Stimulated activated CD8-positive, alpha-beta memory T cell treated with anti-CD3 and anti-CD28 coated beads, Interleukin-15, amount 100 ng/mL, for 24 hours (primary cell): Measurements from ENCODE around the gene CFAP70.

ENCODE experiments used
- DNase-seq: peaks from one replicate; pipeline ENCODE4 v3.0.0-alpha.2; 2020; ENCODE audit warnings: low read depth

The CFAP70 gene

GRCh38 chr10:73215749-73216148 lies 142.9 kb downstream of the CFAP70 start:
- DNase-seq = no peak

DNA sequence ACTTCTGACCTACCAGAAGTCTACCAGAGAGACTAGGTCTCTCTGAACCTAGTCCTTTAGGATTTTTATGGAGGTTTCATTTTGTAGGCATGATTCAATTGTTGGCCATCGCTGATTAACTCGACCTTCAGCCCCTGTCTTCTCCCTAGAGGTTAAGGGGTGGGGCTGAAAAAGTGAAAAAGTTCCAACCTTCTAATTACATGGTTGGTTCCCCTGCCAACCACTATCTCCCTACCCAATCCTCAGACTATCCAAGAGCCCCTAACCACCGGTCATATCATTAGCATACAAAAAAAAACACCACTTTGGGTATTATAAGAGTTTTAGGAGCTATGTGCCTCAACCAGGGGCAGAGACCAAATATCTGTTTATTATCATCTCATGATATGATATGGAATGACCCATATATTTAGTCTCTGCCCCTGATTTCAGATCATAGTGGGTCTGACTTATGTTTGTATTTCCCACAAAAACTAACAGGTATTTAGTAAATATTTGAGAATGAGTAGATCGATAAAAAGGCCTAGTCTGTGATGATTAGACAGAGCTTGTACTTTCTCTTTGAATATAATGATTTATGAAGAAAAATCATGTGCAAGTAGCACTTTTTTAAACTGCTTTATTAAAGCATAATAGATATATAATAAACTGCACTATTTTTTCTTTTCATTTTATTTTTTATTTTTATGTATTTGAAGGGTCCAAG lies 147.4 kb downstream of the CFAP70 start:
- no peak for DNase-seq

GRCh38 chr10:73210395-73211105 lies 148.1 kb downstream of the CFAP70 start:
- no peak for DNase-seq

GRCh38 chr10:73209705-73210104 lies 149.0 kb downstream of the CFAP70 start:
- no peak for DNase-seq

GRCh38 chr10:73207883-73208282 lies 150.8 kb downstream of the CFAP70 start:
- no peak for DNase-seq

DNA sequence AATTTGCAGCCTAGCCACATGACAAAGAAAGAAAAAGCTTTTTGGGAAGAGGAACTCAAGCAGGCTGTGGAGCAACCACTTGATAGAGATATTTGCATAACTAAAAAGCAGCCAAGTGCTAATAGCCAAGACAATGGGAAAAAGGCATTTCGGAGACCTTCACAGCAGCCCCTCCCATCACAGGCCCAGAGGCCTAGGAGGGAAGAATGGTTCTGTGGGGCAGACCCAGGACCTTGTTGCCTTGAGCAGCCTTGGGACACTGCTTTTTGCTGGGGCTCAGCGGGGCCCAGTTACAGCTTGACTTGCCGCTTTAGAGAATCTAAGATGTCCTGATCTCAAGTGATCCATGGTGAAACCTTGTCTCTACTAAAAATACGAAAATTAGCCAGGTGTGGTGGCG lies 152.3 kb downstream of the CFAP70 start:
- no peak for DNase-seq

- no peak for DNase-seq
Measured at GRCh38 chr10:73205890-73206289, 152.8 kb downstream of the CFAP70 start.

DNA sequence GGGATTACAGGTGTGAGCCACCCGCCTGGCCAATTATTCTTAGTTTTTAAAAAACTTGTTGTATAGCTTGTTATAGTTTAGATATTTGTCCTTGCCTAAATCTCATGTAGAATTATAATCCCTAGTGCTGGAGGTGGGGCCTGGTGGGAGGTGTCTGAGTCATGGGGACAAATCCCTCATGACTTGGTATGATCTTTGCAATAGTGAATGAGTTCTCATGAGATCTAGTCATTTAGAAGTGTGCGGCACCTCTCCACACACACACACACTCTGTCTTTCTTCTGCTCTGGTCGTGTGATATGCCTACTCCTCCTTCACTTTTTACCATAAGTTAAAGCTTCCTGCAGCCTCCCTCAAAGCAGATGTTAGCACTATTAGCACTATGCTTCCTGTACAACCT lies 153.6 kb downstream of the CFAP70 start:
- no peak for DNase-seq
